H1 (cell line): ENCODE measurements around the gene TAOK2. TPM values are rescaled to one million over a fixed set of nuclear protein-coding genes. Genes with fewer than 3 reads are reported as not detected.

Experiments
- CHD2 ChIP-seq: IDR thresholded peaks from 2 replicates; pipeline ENCODE4 v1.6.1; 2012; ENCODE audit warnings: low read length, improper control_type of control experiment
- EZH2 ChIP-seq: fragments of 200-600 bp; sonication (generic); IDR thresholded peaks from 2 replicates; pipeline ENCODE4 v1.7.1; 2012; ENCODE audit warnings: low read depth, mild to moderate bottlenecking, moderate library complexity, low read length, inconsistent platforms; ENCODE audit not compliant: severe bottlenecking
- GABPA ChIP-seq: IDR thresholded peaks from 2 replicates; pipeline ENCODE4 v1.6.1; 2011; ENCODE audit warnings: mild to moderate bottlenecking, low read length, moderate library complexity, borderline replicate concordance; ENCODE audit not compliant: insufficient read depth
- NANOG ChIP-seq: IDR thresholded peaks from 2 replicates; pipeline ENCODE4 v1.6.1; 2011; ENCODE audit warnings: low read length, low read depth, mild to moderate bottlenecking, inconsistent platforms; ENCODE audit not compliant: insufficient read depth, poor library complexity, severe bottlenecking
- SAP30 ChIP-seq: fragments of 300-600 bp; sonication (generic); IDR thresholded peaks from 2 replicates; pipeline ENCODE4 v1.7.1; 2012; ENCODE audit warnings: low read length, moderate library complexity, mild to moderate bottlenecking, inconsistent platforms; ENCODE audit not compliant: insufficient read depth, insufficient replicate concordance
- TAF7 ChIP-seq: optimal IDR thresholded peaks from 2 replicates; pipeline ENCODE3; 2011; ENCODE audit warnings: low read depth, mild to moderate bottlenecking, inconsistent platforms, low read length, moderate library complexity, borderline replicate concordance
- YY1 ChIP-seq: IDR thresholded peaks from 2 replicates; pipeline ENCODE4 v1.6.1; 2011; ENCODE audit warnings: low read depth, mild to moderate bottlenecking, low read length
- polyA plus RNA-seq, 7 experiments: library from polyadenylated mRNA; depleted of rRNA in 3 of 7; stranded (reverse) in 5 of 7; unstranded in 2 of 7; fragments of >200 nt in 5 of 7; fragments of 200-250 nt in 2 of 7; gene quantifications; 1 replicate in 5 of 7; 2 replicates in 1 of 7; 4 replicates in 1 of 7; pipeline versions ENCODE4 v1.2.1 to v1.2.3, GENCODE V29; 2011 to 2013; ENCODE audit warnings: missing spikeins in 2 of 7, mixed read lengths in 2 of 7
- total RNA-seq: library from RNA; stranded (reverse); fragmentation: NEBNext Ultra II Directional; extraction: Animal tissue kit (Norgen Biotek cat#: 25700); gene quantifications from 2 replicates; pipeline ENCODE4 v1.2.1, GENCODE V29; 2021

Gene TAOK2
- total and polyA plus RNA-seq, 2 of the 8 experiments (the other 6 are each of a cell fraction or from before 2014, with no cell fraction given): 13.5 to 32.6 TPM

- TF ChIP-seq GABPA (no peak), TAF7 (no peak), EZH2 (no peak), CHD2 (no peak), NANOG (no peak), YY1 (no peak), SAP30 (no peak)
Observed at GRCh38 chr16:30026449-30026848, 52.8 kb downstream of the TAOK2 start (continued).
